Glutamatergic neuron (in vitro differentiated cells): Measurements from ENCODE around the gene PRAMEF2. TPM values are rescaled to one million over a fixed set of nuclear protein-coding genes. Genes with fewer than 3 reads are reported as not detected.
"Not testable (repeated sequence)": the region's sequence is repeated elsewhere in the genome, so short reads cannot be mapped to it uniquely, and the experiment has no call there.

Experiments used
- DNase-seq: peaks from one replicate; pipeline ENCODE4 v3.0.0; 2022
- H3K27ac Mint-ChIP-seq: one replicate; pipeline ENCODE4 v1.8.0; 2020; ENCODE audit warnings: mild to moderate bottlenecking, mixed read lengths, inconsistent platforms; ENCODE audit not compliant: unreplicated experiment
- H3K27me3 Mint-ChIP-seq: one replicate; pipeline ENCODE4 v1.8.0; 2020; ENCODE audit warnings: mild to moderate bottlenecking, moderate library complexity, mixed read lengths, inconsistent platforms; ENCODE audit not compliant: unreplicated experiment
- H3K36me3 Mint-ChIP-seq: one replicate; pipeline ENCODE4 v1.8.0; 2020; ENCODE audit warnings: mild to moderate bottlenecking, mixed read lengths, inconsistent platforms; ENCODE audit not compliant: unreplicated experiment
- H3K4me1 Mint-ChIP-seq: one replicate; pipeline ENCODE4 v1.8.0; 2020; ENCODE audit warnings: mild to moderate bottlenecking, low read depth, mixed read lengths, inconsistent platforms; ENCODE audit not compliant: unreplicated experiment
- H3K4me3 Mint-ChIP-seq: one replicate; pipeline ENCODE4 v1.8.0; 2020; ENCODE audit warnings: mild to moderate bottlenecking, mixed read lengths, inconsistent platforms; ENCODE audit not compliant: unreplicated experiment
- H3K9me3 Mint-ChIP-seq: one replicate; pipeline ENCODE4 v1.8.0; 2020; ENCODE audit warnings: mild to moderate bottlenecking, moderate library complexity, mixed read lengths, inconsistent platforms; ENCODE audit not compliant: unreplicated experiment
- long read RNA-seq: library from polyadenylated mRNA; unstranded; transcript quantifications from one replicate; pipeline ENCODE4 v2.0.0, GENCODE V29; 2020; ENCODE audit not compliant: unreplicated experiment
- total RNA-seq: library from RNA; stranded (reverse); fragmentation: NEBNext Ultra II Directional; extraction: Animal tissue kit (Norgen Biotek cat#: 25700); gene quantifications from one replicate; pipeline ENCODE4 v1.2.1, GENCODE V29; 2021; ENCODE audit not compliant: unreplicated experiment
- TF ChIP-seq, protein P1 (sequence below): fragments of 200-600 bp; sonication (generic); IDR thresholded peaks from one replicate; pipeline ENCODE4 v1.5.0; 2021; ENCODE audit not compliant: partially characterized antibody, unreplicated experiment

The PRAMEF2 gene
- total RNA-seq: not detected
- long read RNA-seq: 0 reads

DNA sequence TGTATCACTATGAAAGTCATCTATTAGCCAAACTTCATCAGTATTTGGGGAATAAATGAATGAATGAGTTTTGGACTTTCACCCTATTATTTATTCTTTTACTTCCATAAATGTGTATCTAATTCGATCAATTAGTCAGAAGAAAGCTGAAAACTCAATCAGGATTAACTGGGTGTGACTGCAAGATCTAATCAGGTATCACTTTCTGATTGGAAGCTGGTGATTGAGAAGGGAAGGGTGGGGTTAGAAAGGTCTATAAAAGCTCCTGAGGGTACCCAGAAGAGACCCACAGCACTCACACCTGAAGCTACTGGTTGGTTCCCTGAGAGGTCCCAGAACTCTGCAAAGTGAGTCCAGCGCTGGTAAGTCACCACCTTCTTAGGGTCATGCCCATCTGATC, at the start of gene PRAMEF2:
Gene PRAMEF2, plus strand, starts transcription at position 301 of the 400 bp plus-strand sequence. CDS start 1,924 bp downstream, outside the sequence.
- not testable (repeated sequence) for H3K4me3 Mint-ChIP-seq, DNase-seq, H3K4me1 Mint-ChIP-seq, H3K27ac Mint-ChIP-seq, H3K27me3 Mint-ChIP-seq, H3K9me3 Mint-ChIP-seq, H3K36me3 Mint-ChIP-seq

GRCh38 chr1:12809933-12810332, 47.0 kb upstream of the PRAMEF2 start:
- H3K4me1 Mint-ChIP-seq: no peaks in the 10 kb centered on the region
- no peak overlapping the region for H3K4me3 Mint-ChIP-seq
- peaks cover 12% of the 10 kb centered on the region for H3K9me3 Mint-ChIP-seq
- DNase-seq: no peak
- TF ChIP-seq, protein P1, sequence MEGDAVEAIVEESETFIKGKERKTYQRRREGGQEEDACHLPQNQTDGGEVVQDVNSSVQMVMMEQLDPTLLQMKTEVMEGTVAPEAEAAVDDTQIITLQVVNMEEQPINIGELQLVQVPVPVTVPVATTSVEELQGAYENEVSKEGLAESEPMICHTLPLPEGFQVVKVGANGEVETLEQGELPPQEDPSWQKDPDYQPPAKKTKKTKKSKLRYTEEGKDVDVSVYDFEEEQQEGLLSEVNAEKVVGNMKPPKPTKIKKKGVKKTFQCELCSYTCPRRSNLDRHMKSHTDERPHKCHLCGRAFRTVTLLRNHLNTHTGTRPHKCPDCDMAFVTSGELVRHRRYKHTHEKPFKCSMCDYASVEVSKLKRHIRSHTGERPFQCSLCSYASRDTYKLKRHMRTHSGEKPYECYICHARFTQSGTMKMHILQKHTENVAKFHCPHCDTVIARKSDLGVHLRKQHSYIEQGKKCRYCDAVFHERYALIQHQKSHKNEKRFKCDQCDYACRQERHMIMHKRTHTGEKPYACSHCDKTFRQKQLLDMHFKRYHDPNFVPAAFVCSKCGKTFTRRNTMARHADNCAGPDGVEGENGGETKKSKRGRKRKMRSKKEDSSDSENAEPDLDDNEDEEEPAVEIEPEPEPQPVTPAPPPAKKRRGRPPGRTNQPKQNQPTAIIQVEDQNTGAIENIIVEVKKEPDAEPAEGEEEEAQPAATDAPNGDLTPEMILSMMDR: no peak
- H3K27ac Mint-ChIP-seq: no peak overlapping the region
- peaks cover 12% of the 10 kb centered on the region for H3K36me3 Mint-ChIP-seq
- peaks cover 4% of the 10 kb centered on the region for H3K27me3 Mint-ChIP-seq

- Mint-ChIP-seq H3K4me1 (no peaks in the 10 kb centered on the region), H3K27ac (no peak overlapping the region), H3K4me3 (no peak overlapping the region), H3K27me3 (peaks cover 4% of the 10 kb centered on the region), H3K9me3 (peaks cover 10% of the 10 kb centered on the region), H3K36me3 (peaks cover 12% of the 10 kb centered on the region)
- TF ChIP-seq, protein P1: no peak
- no peak for DNase-seq
Measured at GRCh38 chr1:12810691-12811408, 46.0 kb upstream of the PRAMEF2 start.

- Mint-ChIP-seq H3K27me3 (peaks cover 4% of the 10 kb centered on the region), H3K27ac (no peak overlapping the region), H3K4me3 (no peak overlapping the region), H3K36me3 (peaks cover 11% of the 10 kb centered on the region), H3K9me3 (peaks cover 10% of the 10 kb centered on the region), H3K4me1 (no peaks in the 10 kb centered on the region)
- TF ChIP-seq, protein P1: no peak
- DNase-seq: no peak
Measured at GRCh38 chr1:12811409-12811784, 45.5 kb upstream of the PRAMEF2 start.

- H3K27me3 Mint-ChIP-seq: not testable (repeated sequence)
Measured at GRCh38 chr1:12819061-12819460, 37.8 kb upstream of the PRAMEF2 start.

DNA sequence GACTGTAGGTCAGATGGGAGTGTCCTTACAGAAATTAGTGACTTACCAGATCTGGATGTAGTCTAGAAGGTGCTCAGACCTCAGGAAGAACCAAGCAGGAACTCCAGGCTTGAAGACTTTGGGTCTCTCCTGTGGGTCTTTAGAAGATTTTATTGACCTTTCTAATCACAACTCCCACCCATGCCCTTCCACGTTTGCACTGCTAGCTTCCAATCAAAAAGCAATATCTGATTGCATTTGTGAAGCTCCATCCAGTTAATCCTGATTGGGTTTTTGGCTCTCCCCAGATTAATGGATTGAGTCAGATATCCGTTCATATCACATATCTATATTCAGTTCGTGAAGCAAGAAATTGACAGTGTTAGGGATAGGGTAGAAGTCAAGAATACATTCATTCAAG, 25.6 kb upstream of the PRAMEF2 start, which contains the start of gene PRAMEF11:
Gene PRAMEF11, minus strand, starts transcription at position 101 of the 400 bp plus-strand sequence. CDS start 2,621 bp downstream, outside the sequence.
- H3K36me3 Mint-ChIP-seq, H3K4me3 Mint-ChIP-seq, H3K9me3 Mint-ChIP-seq, H3K27me3 Mint-ChIP-seq, H3K27ac Mint-ChIP-seq, H3K4me1 Mint-ChIP-seq, DNase-seq: not testable (repeated sequence)

More at GRCh38 chr1:12819061-12819460, 37.8 kb upstream of the PRAMEF2 start:
- not testable (repeated sequence) for H3K9me3 Mint-ChIP-seq, H3K36me3 Mint-ChIP-seq, H3K4me1 Mint-ChIP-seq, DNase-seq, H3K4me3 Mint-ChIP-seq, H3K27ac Mint-ChIP-seq

DNA sequence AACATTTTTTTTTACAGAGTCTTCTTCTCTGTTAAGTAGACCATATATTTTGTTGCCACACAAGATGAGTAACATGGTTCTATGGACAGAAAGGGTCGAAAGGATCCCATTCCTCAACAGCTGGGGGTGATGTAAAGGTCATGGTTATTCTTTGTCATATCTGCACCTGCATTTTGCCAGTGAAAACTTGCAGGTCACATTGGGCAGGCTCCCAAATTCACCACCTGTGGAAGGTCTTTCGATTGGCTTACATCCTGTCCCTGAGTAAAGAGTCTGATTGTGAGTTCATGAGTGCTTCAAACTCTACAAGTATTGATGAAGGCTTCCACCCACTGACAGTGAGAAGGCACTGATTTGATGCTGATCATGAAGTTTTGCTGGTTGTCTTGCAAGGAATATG, 23.6 kb upstream of the PRAMEF2 start:
- H3K27ac Mint-ChIP-seq, H3K4me1 Mint-ChIP-seq, H3K9me3 Mint-ChIP-seq, H3K36me3 Mint-ChIP-seq, H3K27me3 Mint-ChIP-seq, DNase-seq, H3K4me3 Mint-ChIP-seq: not testable (repeated sequence)

GRCh38 chr1:12848620-12849019, 8.3 kb upstream of the PRAMEF2 start, which contains the start of gene HNRNPCL1:
Gene HNRNPCL1, minus strand, starts transcription at chr1:12848720. Its CDS starts 431 bp downstream, at chr1:12848289.
- H3K27ac Mint-ChIP-seq, H3K4me1 Mint-ChIP-seq, H3K4me3 Mint-ChIP-seq, H3K9me3 Mint-ChIP-seq, H3K27me3 Mint-ChIP-seq, DNase-seq, H3K36me3 Mint-ChIP-seq: not testable (repeated sequence)
